Suppressor macrophage treated with lipopolysaccharide for 1 hour (primary cell): ENCODE data around the gene BCL2L14.
"Not testable (repeated sequence)": the region's sequence is repeated elsewhere in the genome, so short reads cannot be mapped to it uniquely, and the experiment has no call there.

Experiments
- DNase-seq, 3 donors: peaks; one replicate each; pipeline ENCODE4 v3.0.0-alpha.2; 2020 to 2022

The BCL2L14 gene

GRCh38 chr12:12110923-12111555, 40.3 kb downstream of the BCL2L14 start:
- DNase-seq: peak in 2 of 3 donors; percentile 11 to 20

GRCh38 chr12:12115514-12115913, 44.8 kb downstream of the BCL2L14 start:
- DNase-seq: no peak

GRCh38 chr12:12116677-12117076, 45.9 kb downstream of the BCL2L14 start:
- no peak for DNase-seq

DNA sequence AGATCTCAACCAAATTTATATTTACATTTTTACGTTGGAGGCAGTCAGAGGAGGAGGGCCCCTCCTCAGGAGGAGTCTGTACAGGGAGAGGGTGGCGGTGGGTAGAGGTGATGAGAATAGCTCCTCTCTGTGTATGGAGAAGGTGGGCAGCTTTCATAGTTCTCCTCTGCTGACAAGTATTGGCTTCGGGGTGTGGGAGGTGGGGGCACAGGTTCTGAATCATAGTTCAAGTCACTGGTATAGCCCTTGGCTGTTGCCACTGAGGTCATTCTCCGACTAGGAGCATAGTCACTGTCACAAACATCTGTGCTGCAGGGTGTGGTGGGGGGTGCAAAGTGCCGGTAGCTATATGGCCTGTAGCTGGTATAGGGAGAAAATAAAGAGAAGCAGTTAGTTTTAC, 50.3 kb downstream of the BCL2L14 start:
- DNase-seq: peak; percentile 24 to 52 (median 34)

DNA sequence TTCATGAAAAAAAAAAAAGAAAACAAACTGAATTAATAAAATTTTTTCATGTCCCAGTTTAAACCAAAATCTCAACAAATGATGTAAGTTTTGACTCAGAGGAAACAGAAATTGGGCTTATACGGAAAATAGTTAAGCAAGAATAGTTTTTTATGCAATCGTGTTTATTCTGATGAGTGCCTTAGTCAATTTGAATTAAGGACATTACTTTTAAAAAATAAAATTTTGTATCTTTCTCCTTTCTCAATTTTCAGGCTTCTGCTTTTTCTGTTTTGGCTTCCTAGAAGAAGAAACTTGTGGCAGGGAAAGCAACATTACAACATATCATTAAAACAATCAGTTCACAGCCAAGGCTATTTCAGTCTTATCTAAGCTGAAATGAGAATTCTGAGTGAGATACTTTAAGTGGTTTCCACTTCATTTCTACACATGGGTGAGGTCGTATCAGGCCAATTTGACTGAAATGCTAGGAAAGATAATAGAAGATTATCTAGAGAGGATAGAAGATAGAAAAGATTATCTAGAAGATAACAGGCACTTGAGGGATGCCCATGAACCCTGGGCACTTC, 52.4 kb downstream of the BCL2L14 start:
- peak; percentile 4 to 79 (median 64) for DNase-seq

- DNase-seq: no peak
Measured at GRCh38 chr12:12126551-12126950, 55.8 kb downstream of the BCL2L14 start.

GRCh38 chr12:12127304-12127703, 56.6 kb downstream of the BCL2L14 start:
- no peak for DNase-seq

DNA sequence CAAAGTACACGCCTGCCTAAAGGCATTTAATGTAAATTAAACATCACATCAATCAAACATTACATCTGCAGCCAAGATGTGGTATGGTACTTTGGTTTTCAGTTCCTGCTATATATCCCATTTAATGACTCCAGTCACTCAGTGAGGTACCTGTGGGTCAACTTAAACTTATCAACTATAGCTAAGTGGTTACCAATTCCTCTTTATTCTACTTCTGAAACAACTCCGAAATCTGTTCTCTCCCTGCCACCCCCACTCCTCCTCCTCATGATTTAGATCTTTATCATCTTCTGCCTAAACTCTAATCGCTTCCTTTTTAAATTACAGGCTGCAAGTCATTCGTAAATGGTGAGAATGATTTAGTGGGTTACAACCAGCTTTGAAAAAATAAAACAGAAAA, 57.9 kb downstream of the BCL2L14 start:
- no peak for DNase-seq

- no peak for DNase-seq
Measured at GRCh38 chr12:12133259-12133658, 62.5 kb downstream of the BCL2L14 start.

- no peak for DNase-seq
Measured at GRCh38 chr12:12133785-12134184, 63.0 kb downstream of the BCL2L14 start.

- no peak for DNase-seq
Measured at GRCh38 chr12:12138203-12139154, 67.7 kb downstream of the BCL2L14 start.

- no peak for DNase-seq
Measured at GRCh38 chr12:12141000-12141399, 70.3 kb downstream of the BCL2L14 start.

DNA sequence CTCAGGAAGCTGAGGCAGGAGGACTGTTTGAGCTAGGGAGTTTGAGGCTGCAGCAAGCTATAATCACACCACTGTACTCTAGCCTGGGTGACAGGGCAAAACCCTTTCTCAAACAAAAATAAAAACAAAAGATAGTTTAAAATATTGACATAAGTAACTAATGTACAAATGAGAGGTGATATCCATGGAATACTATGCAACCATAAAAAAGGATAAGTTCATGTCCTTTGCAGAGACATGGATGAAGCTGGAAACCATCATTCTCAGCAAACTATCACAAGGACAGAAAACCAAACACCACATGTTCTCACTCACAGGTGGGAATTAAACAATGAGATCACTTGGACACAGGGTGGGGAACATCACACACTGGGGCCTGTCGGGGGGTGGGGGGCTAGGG, 73.8 kb downstream of the BCL2L14 start:
- not testable (repeated sequence) for DNase-seq

GRCh38 chr12:12147111-12147510, 76.4 kb downstream of the BCL2L14 start:
- no peak for DNase-seq
